ENCODE measurements around the gene NXPH1. TPM values are rescaled to one million over a fixed set of nuclear protein-coding genes. Genes with fewer than 3 reads are reported as not detected.

NXPH1 gene
- total and polyA plus RNA-seq, 9 of the 15 experiments (the other 6 are each of a cell fraction or from before 2014, with no cell fraction given), result 0.16 TPM; not detected in 8

- TF ChIP-seq RERE (CRISPR knock-in tag; IDR thresholded peaks at IDR 0.05; ENCODE audit: borderline replicate concordance) (no peak), MITF (IDR thresholded peaks at IDR 0.05) (no peak), RAD21 (CRISPR knock-in tag; conservative IDR thresholded peaks at IDR 0.05 in 1 of 2, IDR thresholded peaks at IDR 0.05 in 1 of 2) (no peak), KAT2B (IDR thresholded peaks at IDR 0.05; ENCODE audit: low read depth, low read length) (no peak), ARID3B (CRISPR knock-in tag; IDR thresholded peaks at IDR 0.05; ENCODE audit: borderline replicate concordance) (no peak), MCM2 (IDR thresholded peaks at IDR 0.05; ENCODE audit: low read depth) (no peak), ARID4B (CRISPR knock-in tag; IDR thresholded peaks at IDR 0.05) (no peak), NCOA6 (IDR thresholded peaks at IDR 0.05) (no peak), GTF3C2 (IDR thresholded peaks at IDR 0.05; ENCODE audit: borderline replicate concordance, extremely low read depth, insufficient read length) (no peak)
Observed at GRCh38 chr7:8639668-8640067, 206.3 kb downstream of the NXPH1 start (continued).
